GM19397 (cell line): ENCODE data around the gene LIMCH1.
"Not testable (repeated sequence)": the region's sequence is repeated elsewhere in the genome, so short reads cannot be mapped to it uniquely, and the experiment has no call there.

Experiments used
- ATAC-seq: cut with Tn5 transposase; IDR thresholded peaks from one replicate; pipeline ENCODE4 v1.9.1; 2021; ENCODE audit warnings: mild to moderate bottlenecking, moderate library complexity; ENCODE audit not compliant: unreplicated experiment

Gene LIMCH1

GRCh38 chr4:41670982-41671381 is 133.0 kb downstream of the LIMCH1 start:
- no peak for ATAC-seq

GRCh38 chr4:41678086-41678816 is 140.3 kb downstream of the LIMCH1 start:
- no peak for ATAC-seq

GRCh38 chr4:41678951-41679350 is 141.0 kb downstream of the LIMCH1 start:
- ATAC-seq = no peak

- ATAC-seq = no peak
Observed at GRCh38 chr4:41679991-41680390, 142.0 kb downstream of the LIMCH1 start.

- ATAC-seq = no peak
Observed at GRCh38 chr4:41681054-41681453, 143.1 kb downstream of the LIMCH1 start.

GRCh38 chr4:41683326-41683725 is 145.4 kb downstream of the LIMCH1 start:
- ATAC-seq = no peak

GRCh38 chr4:41686893-41687292 is 148.9 kb downstream of the LIMCH1 start:
- ATAC-seq = no peak

- ATAC-seq = no peak
Observed at GRCh38 chr4:41687971-41688370, 150.0 kb downstream of the LIMCH1 start.

GRCh38 chr4:41692717-41693345 is 154.9 kb downstream of the LIMCH1 start:
- no peak for ATAC-seq

- ATAC-seq = no peak
Observed at GRCh38 chr4:41693629-41694028, 155.7 kb downstream of the LIMCH1 start.

GRCh38 chr4:41696131-41696530 is 158.2 kb downstream of the LIMCH1 start:
- ATAC-seq = no peak

GRCh38 chr4:41696763-41697162 is 158.8 kb downstream of the LIMCH1 start:
- no peak for ATAC-seq

- ATAC-seq = no peak
Observed at GRCh38 chr4:41701983-41702382, 164.0 kb downstream of the LIMCH1 start.

GRCh38 chr4:41702770-41703169 is 164.8 kb downstream of the LIMCH1 start:
- ATAC-seq = no peak

GRCh38 chr4:41703785-41704184 is 165.8 kb downstream of the LIMCH1 start:
- no peak for ATAC-seq

GRCh38 chr4:41709844-41710481 is 172.0 kb downstream of the LIMCH1 start:
- no peak for ATAC-seq

- not testable (repeated sequence) for ATAC-seq
Observed at GRCh38 chr4:41711654-41712053, 173.7 kb downstream of the LIMCH1 start.

- no peak for ATAC-seq
Observed at GRCh38 chr4:41712425-41712824, 174.5 kb downstream of the LIMCH1 start.

GRCh38 chr4:41713768-41714167 is 175.8 kb downstream of the LIMCH1 start:
- ATAC-seq = no peak

- ATAC-seq = no peak
Observed at GRCh38 chr4:41714364-41715000, 176.5 kb downstream of the LIMCH1 start.

- ATAC-seq = no peak
Observed at GRCh38 chr4:41715155-41715554, 177.2 kb downstream of the LIMCH1 start.

GRCh38 chr4:41718907-41719306 is 180.9 kb downstream of the LIMCH1 start:
- ATAC-seq = no peak
